Parietal lobe (tissue), 1 donor: Measurements from ENCODE around the gene HSPA12B. TPM values are rescaled to one million over a fixed set of nuclear protein-coding genes. Genes with fewer than 3 reads are reported as not detected.

Experiments
- total RNA-seq: library from RNA; depleted of rRNA; stranded (reverse); fragments of >200 nt; gene quantifications from one replicate; pipeline ENCODE4 v1.2.3, GENCODE V29; 2014

HSPA12B gene, protein sequence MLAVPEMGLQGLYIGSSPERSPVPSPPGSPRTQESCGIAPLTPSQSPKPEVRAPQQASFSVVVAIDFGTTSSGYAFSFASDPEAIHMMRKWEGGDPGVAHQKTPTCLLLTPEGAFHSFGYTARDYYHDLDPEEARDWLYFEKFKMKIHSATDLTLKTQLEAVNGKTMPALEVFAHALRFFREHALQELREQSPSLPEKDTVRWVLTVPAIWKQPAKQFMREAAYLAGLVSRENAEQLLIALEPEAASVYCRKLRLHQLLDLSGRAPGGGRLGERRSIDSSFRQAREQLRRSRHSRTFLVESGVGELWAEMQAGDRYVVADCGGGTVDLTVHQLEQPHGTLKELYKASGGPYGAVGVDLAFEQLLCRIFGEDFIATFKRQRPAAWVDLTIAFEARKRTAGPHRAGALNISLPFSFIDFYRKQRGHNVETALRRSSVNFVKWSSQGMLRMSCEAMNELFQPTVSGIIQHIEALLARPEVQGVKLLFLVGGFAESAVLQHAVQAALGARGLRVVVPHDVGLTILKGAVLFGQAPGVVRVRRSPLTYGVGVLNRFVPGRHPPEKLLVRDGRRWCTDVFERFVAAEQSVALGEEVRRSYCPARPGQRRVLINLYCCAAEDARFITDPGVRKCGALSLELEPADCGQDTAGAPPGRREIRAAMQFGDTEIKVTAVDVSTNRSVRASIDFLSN
- 3.4 TPM for total RNA-seq

DNA sequence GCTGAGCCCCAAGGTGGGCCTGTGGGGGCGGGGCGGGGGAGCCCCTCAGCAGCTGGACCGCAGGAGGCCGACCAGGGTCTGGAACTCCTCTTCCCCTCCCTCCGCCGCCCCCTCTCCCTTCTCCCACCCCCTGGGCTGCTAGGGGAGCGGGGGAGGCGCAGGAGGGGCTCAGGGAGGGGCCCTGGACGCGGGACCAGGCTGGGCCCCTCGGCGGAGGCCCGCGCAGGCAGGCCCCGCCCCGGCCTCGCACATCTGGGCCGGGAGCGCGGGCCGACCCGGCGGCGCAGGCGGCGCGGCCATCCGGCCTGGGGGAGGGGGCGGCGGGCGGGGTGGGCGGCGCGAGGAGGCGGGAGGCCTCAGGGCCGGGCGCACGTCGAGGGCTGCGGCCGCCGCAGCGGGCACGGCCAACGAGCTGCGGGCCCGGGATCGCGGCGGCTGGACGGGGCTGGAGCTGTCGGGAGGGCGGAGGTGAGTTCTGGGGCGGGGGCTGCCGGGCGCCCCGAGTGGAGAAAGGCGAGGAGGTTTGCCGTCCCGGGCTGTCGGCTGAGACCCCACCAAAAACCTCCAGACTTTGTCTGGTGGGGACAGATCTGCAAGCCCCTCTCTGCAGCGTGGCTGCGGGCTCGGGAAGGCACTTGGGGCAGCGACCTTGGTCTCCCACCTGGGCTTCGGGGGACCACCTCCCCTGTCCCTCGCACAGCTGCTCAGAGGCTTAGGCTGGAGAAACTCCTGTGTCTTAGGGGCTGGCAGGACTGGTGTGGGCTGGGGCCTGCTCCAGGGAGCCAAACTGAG lies at the start of gene HSPA12B:
Gene HSPA12B (plus strand): TSS at position 359 of the 792 bp plus-strand sequence. CDS start 5,990 bp downstream, outside the sequence.

DNA sequence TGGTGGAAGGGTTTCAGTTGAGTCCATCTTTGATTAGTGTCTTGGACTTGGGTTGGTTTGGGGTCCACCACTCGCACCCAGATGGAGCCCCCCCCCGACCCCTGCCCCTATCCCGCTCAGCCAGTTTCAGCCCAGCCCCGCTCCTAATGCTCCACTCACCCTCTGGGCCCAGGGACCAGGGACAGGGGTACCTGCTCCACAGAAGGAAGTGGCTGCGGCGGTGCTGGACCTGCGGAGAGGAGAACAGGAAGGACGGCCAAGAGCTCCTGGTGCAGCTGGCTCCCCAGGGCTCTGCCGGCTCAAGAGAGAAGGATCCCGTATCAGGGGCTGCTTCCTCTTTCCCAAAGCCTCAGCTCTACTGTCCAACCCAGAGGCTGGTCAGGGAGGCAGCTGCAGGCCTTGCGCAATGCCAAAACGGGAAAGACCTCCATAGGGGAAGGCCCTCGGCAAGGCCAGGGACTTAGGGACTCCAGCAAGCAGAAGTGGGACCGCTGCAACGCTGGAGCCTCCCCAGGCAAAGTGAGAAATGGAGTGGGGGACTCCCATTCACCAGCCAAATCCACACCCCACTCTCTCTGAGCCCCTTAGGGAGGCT lies 20.1 kb upstream of the HSPA12B start, which contains the start of gene SIGLEC1:
Gene SIGLEC1 (minus strand): TSS at position 322 of the 595 bp plus-strand sequence. CDS start 5,472 bp downstream, outside the sequence.

DNA sequence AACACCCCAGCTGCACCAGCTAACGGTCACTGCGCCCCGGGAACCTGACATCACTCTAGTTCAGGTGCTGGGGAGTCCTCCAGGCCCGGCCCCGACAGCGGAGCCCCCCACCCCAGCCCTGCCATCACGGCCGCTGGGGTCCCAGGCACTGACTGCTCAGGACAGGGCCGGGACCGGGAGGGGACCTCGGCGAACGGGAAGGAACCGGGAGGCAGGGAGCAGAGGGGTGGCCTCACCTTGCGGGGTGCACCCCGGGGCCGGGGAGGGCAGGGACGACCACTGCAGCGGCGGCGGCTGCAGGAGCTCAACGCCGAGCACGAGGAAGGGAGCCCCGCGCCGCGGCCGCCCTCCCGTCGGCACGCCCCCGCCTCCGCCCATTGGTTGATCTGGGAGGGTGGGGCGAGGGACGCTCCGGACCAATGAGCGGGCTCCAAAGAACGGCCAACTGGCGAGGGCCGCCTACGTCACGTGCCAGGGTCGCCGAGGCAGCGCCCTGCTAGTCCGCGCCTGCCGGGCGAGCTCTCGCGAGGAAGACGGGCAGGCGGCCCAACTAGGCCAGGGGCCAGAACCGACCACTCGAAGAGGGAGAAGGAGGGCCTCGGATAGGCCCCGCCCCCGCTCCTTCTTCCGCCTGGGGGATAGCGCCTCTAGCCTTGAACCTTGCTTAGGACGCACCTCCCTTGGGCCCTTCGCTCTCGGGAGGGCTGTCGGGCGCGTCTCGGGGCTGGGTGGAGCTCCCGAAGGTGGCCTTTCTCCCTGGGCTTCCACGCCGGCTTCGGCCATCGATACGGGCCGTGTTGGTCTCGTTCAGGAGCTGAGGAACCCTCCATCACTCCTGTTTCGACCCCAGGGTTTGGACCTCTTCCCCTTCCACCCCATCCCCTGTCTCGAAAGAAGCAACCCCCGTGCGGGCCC lies 35.2 kb downstream of the HSPA12B start, which contains the start of gene ADISSP:
Gene ADISSP (minus strand): TSS at position 327 of the 915 bp plus-strand sequence. CDS start 7,653 bp downstream, outside the sequence.

GRCh38 chr20:3781153-3781910 lies 48.8 kb downstream of the HSPA12B start, which contains the start of gene SPEF1:
Gene SPEF1, minus strand, starts transcription at chr20:3781448. Its CDS starts 161 bp downstream, at chr20:3781287.

GRCh38 chr20:3786665-3787323 lies 54.3 kb downstream of the HSPA12B start, which contains the start of gene CENPB:
Gene CENPB, minus strand, starts transcription at chr20:3786740. Its CDS starts 257 bp downstream, at chr20:3786483.

GRCh38 chr20:3795511-3796468 lies 63.3 kb downstream of the HSPA12B start, which contains the start of gene CDC25B:
Gene CDC25B, plus strand, starts transcription at chr20:3796310. Its CDS starts 222 bp downstream, at chr20:3796532.

Other genes starting within 250 kb of the HSPA12B start
- not detected for gene GFRA4, start 69.3 kb upstream of the HSPA12B start, total RNA-seq
- 3.8 TPM for gene ADAM33, start 50.7 kb upstream of the HSPA12B start, total RNA-seq
- gene SIGLEC1, start 20.1 kb upstream of the HSPA12B start, total RNA-seq, result not detected
- gene ADISSP, start 35.1 kb downstream of the HSPA12B start, total RNA-seq, result 16.9 TPM
- 0.31 TPM for gene SPEF1, start 48.8 kb downstream of the HSPA12B start, total RNA-seq
- gene CENPB, start 54.1 kb downstream of the HSPA12B start, total RNA-seq, result 50.7 TPM
- gene CDC25B, start 63.6 kb downstream of the HSPA12B start, total RNA-seq, result 6.6 TPM
- gene AP5S1, start 87.9 kb downstream of the HSPA12B start, total RNA-seq, result 8.5 TPM
- 15.0 TPM for gene MAVS, start 114.1 kb downstream of the HSPA12B start, total RNA-seq
- 54.5 TPM for gene PANK2, start 156.7 kb downstream of the HSPA12B start, total RNA-seq